Activated T-cell treated with anti-CD3 and anti-CD28 coated beads, Interleukin-2, amount 50 U/mL, for 4 hours (primary cell): ENCODE results near the gene C12orf43. TPM values are rescaled to one million over a fixed set of nuclear protein-coding genes. Genes with fewer than 3 reads are reported as not detected.
A peak's percentile ranks its signal among the peaks of the same experiment; 100 is the strongest.

Source experiments
- ATAC-seq, 2 donors: fragments of 200-7000 bp; cut with Tn5 transposase; one replicate each; pipeline ENCODE4 v1.10.0; 2021
- DNase-seq: peaks from one replicate; pipeline ENCODE4 v3.0.0-alpha.2; 2020
- H3K27me3 Mint-ChIP-seq: one replicate; pipeline ENCODE4 v1.8.0; 2021; ENCODE audit warnings: low read depth, mixed read lengths
- H3K36me3 Mint-ChIP-seq: one replicate; pipeline ENCODE4 v1.8.0; 2022; ENCODE audit warnings: mixed read lengths; ENCODE audit not compliant: insufficient read depth
- H3K4me1 Mint-ChIP-seq: one replicate; pipeline ENCODE4 v1.8.0; 2021; ENCODE audit warnings: low read depth, mixed read lengths
- H3K4me3 Mint-ChIP-seq: one replicate; pipeline ENCODE4 v1.8.0; 2021; ENCODE audit warnings: mild to moderate bottlenecking, moderate library complexity, mixed read lengths
- H3K9me3 Mint-ChIP-seq: one replicate; pipeline ENCODE4 v1.8.0; 2021; ENCODE audit warnings: mixed read lengths
- total RNA-seq, 3 donors: library from RNA; stranded (reverse); gene quantifications; one replicate each; pipeline ENCODE4 v1.2.1, GENCODE V29; 2021

The C12orf43 gene
- total RNA-seq, 3 donors from 2014 or later: 40.3 to 55.0 (median 40.5) TPM

DNA sequence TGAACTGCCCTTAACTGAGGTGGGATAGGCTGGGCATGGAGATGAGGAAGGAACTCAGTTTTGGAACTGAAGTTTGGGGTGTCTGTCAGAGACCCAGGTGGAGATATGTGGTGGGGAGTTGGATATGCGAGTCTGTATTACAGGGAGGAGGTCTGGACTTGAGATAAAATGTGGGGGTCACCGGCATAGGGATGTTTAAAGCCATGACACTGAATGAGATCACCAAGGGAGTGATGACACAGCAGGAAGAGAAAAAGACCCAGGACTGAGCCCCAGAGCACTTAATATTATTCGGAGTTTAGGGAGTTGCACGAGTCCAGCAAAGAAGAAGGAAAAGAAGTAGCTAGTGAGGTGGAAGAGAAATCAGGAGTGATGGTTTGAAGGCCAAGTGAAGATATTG, 26.8 kb upstream of the C12orf43 start:
- ATAC-seq (no peak), DNase-seq (no peak)
- Mint-ChIP-seq H3K27me3 (no peaks in the 10 kb centered on the region), H3K4me1 (peaks cover 19% of the 10 kb centered on the region), H3K4me3 (no peak overlapping the region), H3K9me3 (no peaks in the 10 kb centered on the region), H3K36me3 (no peaks in the 10 kb centered on the region)

DNA sequence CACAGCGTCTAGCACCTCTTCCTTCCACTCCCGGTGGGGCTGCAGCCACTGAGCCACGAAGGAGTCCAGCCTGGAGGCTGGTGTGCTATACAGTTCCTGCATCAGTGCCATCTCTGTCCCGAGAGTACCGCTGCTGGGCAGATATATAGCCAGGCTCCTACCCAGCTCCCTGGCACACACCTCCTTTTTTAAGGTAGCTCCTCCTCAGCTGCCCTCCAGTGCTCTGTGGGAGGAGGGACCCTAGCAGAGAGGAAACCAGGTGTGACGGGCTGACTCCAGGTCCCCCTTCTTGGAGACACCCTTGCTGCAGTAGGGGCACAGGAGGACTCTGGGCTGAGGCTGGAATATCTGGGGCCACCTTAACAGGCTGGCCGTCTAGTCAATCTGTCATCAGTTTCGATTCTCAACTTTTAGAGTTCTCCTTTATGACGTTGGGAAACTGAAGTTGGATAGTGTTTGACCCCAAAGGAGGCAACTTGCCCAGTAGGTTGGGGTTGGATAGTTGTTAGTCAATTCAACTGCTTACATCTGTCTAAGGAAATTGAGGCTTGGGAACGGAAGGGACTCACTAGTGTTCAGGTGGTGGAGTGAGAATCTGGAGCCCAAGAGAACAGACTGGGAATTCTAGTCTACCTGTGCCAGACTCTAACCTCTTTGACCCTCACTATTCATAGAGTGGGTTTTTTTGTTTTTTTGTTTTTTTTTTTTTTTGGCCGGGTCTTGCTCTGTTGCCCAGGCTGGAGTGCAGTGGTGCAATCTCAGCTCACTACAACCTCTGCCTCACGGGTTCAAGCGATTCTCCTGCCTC, 22.8 kb upstream of the C12orf43 start, which contains the start of gene OASL:
Gene OASL (minus strand): TSS at position 386 of the 808 bp plus-strand sequence. CDS start 275 bp downstream, at position 111.
- peak within 1 kb of the TSS; percentile 93 for H3K4me3 Mint-ChIP-seq
- ATAC-seq (peak; percentile 55 to 58), DNase-seq (peak; percentile 35)
- H3K9me3 Mint-ChIP-seq: no peaks in the 10 kb centered on the region
- peaks cover 3% of the 10 kb centered on the region for H3K36me3 Mint-ChIP-seq
- H3K4me1 Mint-ChIP-seq: peaks cover 50% of the 10 kb centered on the region
- H3K27me3 Mint-ChIP-seq: no peaks in the 10 kb centered on the region

DNA sequence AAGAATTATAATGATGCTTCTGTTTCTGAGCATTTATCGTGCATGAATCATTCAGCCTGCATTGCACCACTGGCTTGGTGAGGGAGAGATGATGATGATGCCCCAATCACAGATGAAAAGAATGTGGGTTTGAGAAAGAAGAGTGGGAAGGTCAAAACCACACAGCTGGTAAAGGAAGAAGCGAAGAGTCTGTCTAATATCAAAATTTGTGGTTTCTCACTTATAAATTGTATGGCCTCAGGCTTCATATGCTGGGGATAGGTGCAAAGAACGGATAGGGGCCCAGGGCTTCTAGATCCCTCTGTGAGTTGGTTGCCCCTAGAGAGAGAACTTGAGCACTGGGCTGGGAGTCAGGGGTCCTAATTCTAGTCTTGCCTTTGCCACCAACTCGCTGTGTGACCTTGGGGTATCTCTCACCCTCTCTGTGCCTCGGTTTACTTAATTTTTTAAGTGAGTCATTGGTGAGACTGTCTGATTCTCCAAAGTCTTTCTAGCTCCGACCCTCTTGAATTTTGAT, 20.6 kb upstream of the C12orf43 start:
- no peaks in the 10 kb centered on the region for H3K9me3 Mint-ChIP-seq
- H3K36me3 Mint-ChIP-seq: peaks cover 8% of the 10 kb centered on the region
- ATAC-seq (peak; percentile 62 to 69), DNase-seq (no peak)
- H3K27me3 Mint-ChIP-seq: no peaks in the 10 kb centered on the region
- peak overlapping the region; percentile 93 for H3K4me3 Mint-ChIP-seq
- peaks cover 62% of the 10 kb centered on the region for H3K4me1 Mint-ChIP-seq

DNA sequence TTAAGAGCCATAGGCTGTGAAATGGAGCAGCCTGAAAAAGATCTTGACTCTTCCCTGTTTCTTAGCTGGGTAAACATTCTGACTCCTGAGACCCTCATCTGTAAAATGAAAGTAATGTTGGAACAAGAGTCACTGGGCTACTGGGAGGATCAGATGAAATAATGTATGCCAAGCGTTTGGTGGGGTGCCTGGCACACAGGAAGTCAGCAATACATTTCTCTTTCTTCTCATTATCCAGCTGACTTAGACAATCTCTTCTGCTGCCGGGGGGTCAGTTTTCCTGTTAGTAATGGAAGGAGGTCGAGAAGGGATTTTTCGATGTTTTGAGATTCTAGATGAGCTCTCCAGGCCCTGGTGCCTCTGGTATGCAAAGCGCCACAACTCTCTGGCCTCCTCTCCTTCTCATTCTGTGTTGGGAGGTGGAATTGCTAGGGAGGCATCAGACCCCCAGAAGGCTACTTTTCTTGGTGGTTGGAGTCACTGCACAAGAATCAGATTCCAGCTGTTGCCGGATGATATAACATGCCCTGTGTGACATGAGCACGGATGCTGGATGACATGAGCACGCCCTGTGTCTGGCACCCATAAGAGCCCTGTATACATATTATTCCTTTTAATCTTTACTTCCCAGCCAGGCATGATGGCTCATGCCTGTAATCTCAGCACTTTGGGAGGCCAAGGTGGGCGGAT, 18.5 kb upstream of the C12orf43 start:
- H3K4me1 Mint-ChIP-seq: peaks cover 59% of the 10 kb centered on the region
- ATAC-seq (no peak), DNase-seq (no peak)
- H3K36me3 Mint-ChIP-seq: peaks cover 15% of the 10 kb centered on the region
- no peaks in the 10 kb centered on the region for H3K27me3 Mint-ChIP-seq
- no peaks in the 10 kb centered on the region for H3K9me3 Mint-ChIP-seq
- peak overlapping the region; percentile 39 for H3K4me3 Mint-ChIP-seq

DNA sequence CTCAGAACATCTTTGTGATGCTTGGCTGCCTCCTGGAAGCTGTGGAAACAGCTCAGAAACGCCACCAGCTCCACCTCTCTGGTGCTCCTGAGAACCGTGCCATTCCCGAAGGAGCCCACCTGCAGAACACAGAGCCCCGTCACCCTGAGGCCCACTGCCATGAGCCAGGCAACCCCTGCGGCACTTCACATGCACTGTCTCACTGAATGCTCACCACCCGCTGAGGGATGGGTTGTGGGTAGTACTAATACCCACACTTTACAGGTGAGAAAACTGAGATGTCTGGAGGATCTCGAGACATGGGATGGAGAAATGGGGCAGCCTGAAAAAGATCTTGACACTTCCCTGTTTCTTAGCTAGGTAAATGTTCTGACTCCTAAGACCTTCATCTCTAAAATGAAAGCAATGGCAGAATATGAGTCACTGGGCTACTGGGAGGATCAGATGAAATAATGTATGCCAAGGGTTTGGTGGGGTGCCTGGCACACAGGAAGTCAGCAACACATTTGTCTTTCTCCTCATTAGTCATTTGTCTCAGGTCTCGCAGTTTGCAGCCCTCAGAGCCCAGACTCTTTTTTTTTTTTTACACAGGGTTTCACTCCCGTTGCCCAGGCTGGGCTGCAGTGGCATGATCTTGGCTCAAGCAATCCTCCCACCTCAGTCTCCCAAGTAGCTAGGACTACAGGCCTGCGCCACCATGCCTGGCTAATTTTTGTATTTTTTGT, 17.5 kb upstream of the C12orf43 start:
- H3K36me3 Mint-ChIP-seq: peaks cover 15% of the 10 kb centered on the region

DNA sequence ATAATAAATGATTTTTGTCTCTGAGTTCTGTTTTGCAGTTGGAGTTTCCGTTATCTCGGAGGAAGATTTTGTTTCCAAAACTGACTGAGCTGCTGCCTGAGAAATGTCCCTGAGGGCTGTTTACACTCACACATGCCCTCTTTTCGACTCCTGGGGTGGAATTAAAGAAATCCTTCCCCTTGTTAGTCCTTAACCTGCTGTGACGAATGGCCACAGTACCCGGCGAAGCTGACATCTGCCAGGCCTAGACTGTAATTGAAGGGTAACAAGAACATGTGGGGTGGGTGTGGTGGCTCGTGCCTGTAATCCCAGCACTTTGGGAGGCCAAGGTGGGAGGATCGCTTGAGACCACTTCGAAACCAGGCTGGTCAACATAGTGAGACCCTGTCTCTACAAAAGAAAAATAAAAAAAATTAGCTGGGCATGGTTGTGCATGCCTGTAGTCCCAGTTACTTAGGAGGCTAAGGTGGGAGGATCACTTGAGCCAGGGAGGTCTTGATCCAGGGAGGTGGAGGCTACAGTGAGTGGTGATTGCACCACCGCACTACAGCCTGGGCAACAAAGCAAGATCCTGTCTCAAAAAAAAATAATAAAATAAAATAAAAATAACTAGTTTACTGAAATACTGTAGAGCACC, 14.4 kb upstream of the C12orf43 start:
- Mint-ChIP-seq H3K4me1 (peaks cover 28% of the 10 kb centered on the region), H3K9me3 (no peaks in the 10 kb centered on the region), H3K4me3 (no peak overlapping the region), H3K36me3 (peaks cover 30% of the 10 kb centered on the region), H3K27me3 (no peaks in the 10 kb centered on the region)
- ATAC-seq (no peak), DNase-seq (no peak)

More for the DNA sequence above, 17.5 kb upstream of the C12orf43 start:
- Mint-ChIP-seq H3K4me1 (peaks cover 53% of the 10 kb centered on the region), H3K4me3 (peak overlapping the region; percentile 59), H3K9me3 (no peaks in the 10 kb centered on the region), H3K27me3 (no peaks in the 10 kb centered on the region)
- DNase-seq: peak; percentile 49
- peak; percentile 79 to 83 for ATAC-seq

DNA sequence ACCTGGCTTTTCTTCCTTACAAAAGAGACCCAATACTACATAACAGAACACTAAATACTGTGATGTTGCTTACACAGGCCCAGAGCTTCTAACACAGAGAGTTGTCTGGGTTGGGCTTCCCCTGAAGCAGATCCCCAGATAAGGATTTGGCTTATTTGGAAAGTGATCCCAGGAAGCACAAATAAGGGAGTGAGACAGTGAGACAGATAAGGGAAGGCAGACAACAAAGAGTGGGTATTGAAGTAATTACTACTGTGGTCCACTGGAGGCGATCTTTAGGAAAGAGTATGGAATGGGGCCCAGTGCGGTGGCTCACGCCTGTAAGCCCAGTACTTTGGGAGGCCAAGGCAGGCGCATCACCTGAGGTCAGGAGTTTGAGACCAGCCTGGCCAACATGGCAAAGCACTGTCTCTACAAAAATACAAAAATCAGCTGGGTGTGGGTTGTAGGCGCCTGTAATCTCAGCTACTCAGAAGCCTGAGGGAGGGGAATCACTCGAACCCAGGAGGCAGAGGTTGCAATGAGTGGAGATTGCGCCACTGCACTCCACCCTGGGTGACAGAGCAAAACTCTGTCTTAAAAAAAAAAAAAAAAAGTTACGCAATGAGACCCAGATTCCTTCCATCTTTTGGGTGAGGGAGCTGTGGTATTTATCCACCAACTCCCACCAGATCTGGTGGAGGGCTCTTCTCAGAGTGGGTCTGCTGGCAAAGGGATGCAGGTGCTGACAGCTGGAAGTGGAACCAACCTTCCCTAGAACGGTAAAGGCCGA, 10.2 kb upstream of the C12orf43 start:
- H3K36me3 Mint-ChIP-seq: peaks cover 29% of the 10 kb centered on the region
- no peaks in the 10 kb centered on the region for H3K9me3 Mint-ChIP-seq
- no peaks in the 10 kb centered on the region for H3K4me1 Mint-ChIP-seq
- DNase-seq (no peak), ATAC-seq (no peak)
- H3K27me3 Mint-ChIP-seq: no peaks in the 10 kb centered on the region
- H3K4me3 Mint-ChIP-seq: no peak overlapping the region

DNA sequence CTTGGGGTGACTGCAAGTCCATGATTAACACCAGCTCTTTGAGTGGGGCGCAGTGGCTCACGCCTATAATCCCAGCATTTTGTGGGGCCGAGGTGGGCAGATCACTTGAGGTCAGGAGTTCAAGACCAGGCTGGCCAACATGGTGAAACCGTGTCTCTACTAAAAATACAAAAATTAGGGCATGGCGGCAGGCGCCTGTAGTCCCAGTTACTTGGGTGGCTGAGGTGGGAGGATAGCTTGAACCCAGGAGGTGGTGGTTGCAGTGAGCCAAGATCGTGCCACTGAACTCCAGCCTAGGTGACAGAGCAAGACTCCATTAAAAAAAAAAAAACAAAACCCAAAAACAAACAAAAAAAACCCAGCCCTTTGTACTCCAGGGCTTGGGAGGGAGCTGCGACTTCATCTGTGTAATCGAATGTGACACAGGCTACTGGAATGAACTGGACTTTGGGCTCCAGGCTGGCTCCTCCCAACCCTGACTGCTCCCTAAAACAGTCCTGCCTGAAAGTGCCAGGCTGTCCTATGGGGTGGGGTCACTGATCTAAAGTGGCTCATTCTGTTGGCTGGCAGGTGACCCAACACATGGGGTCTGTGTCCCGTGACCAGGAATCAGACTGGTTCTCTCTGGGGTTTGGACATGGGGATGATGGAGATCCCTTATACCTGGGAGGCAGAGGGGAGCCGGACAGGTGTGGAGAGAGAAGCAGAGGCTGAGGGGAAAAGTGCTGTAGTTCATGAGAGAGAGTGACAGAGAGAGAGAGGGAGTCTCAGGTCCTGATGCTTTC, 9.3 kb upstream of the C12orf43 start:
- H3K36me3 Mint-ChIP-seq: peaks cover 28% of the 10 kb centered on the region
- H3K27me3 Mint-ChIP-seq: no peaks in the 10 kb centered on the region
- H3K4me3 Mint-ChIP-seq: no peak overlapping the region
- no peaks in the 10 kb centered on the region for H3K4me1 Mint-ChIP-seq
- ATAC-seq: no peak
- no peak for DNase-seq
- no peaks in the 10 kb centered on the region for H3K9me3 Mint-ChIP-seq

DNA sequence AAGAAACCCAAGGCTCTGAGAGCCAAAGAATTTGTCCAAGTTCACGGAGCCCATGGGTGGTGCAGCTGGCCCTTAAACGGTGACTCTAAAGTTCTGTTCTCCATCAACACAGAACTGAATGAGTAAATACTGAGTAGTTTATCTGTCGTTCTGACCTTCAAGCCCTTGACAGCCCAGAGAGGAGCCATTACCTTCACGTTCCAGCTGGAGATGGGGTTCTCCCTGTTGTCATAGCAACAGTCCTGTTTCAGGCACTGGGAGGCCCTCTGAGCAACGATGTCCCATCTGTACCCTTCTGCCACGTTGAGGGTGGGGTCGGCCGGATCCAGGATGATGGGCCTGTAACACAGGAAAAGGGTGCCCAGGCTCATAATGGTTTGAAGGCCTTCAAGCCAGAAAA, 7.5 kb upstream of the C12orf43 start:
- no peaks in the 10 kb centered on the region for H3K9me3 Mint-ChIP-seq
- DNase-seq: no peak
- H3K36me3 Mint-ChIP-seq: peaks cover 31% of the 10 kb centered on the region
- no peak for ATAC-seq
- H3K4me1 Mint-ChIP-seq: no peaks in the 10 kb centered on the region
- no peak overlapping the region for H3K4me3 Mint-ChIP-seq
- H3K27me3 Mint-ChIP-seq: no peaks in the 10 kb centered on the region

DNA sequence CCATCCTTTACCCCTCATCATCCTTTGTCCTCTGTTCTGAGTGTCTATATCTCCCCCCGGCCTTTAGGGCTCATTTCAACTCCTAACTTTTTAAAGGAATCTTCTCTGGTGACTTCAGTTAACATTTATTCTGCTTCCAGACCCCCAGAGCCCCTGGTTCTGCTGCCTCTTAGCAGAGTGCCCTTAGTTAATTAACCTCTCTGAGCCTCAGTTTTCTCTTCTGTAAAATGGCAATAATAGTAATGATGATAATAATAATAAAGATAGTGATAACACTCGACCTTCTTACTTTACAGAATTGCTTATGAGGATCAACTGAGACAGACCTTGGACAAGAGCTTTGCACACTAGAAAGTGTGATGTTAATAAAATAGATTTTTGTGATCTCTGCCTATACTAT, 6.4 kb upstream of the C12orf43 start:
- Mint-ChIP-seq H3K27me3 (no peaks in the 10 kb centered on the region), H3K4me3 (no peak overlapping the region), H3K9me3 (no peaks in the 10 kb centered on the region), H3K4me1 (no peaks in the 10 kb centered on the region), H3K36me3 (peaks cover 24% of the 10 kb centered on the region)
- no peak for ATAC-seq
- no peak for DNase-seq

DNA sequence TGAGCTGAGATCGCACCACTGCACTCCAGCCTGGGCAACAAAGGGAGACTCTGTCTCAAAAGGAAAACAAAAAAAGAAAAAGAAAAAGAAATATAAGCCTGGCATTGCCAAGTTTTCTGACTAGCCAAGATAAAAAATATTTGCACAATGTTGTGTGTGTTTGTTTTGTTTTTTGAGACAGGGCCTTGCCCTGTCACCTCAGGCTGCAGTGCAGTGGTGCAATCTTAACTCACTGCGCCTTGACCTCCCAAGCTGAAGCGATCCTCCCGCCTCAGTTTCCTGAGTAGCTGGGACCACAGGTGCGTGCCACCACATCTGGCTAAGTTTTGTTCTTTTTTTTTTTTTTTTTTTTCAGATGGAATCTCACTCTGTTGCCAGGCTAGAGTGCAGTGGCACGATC, 5.5 kb upstream of the C12orf43 start:
- H3K4me1 Mint-ChIP-seq: no peaks in the 10 kb centered on the region
- peaks cover 24% of the 10 kb centered on the region for H3K36me3 Mint-ChIP-seq
- H3K4me3 Mint-ChIP-seq: no peak overlapping the region
- no peaks in the 10 kb centered on the region for H3K9me3 Mint-ChIP-seq
- DNase-seq (no peak), ATAC-seq (no peak)
- H3K27me3 Mint-ChIP-seq: no peaks in the 10 kb centered on the region

DNA sequence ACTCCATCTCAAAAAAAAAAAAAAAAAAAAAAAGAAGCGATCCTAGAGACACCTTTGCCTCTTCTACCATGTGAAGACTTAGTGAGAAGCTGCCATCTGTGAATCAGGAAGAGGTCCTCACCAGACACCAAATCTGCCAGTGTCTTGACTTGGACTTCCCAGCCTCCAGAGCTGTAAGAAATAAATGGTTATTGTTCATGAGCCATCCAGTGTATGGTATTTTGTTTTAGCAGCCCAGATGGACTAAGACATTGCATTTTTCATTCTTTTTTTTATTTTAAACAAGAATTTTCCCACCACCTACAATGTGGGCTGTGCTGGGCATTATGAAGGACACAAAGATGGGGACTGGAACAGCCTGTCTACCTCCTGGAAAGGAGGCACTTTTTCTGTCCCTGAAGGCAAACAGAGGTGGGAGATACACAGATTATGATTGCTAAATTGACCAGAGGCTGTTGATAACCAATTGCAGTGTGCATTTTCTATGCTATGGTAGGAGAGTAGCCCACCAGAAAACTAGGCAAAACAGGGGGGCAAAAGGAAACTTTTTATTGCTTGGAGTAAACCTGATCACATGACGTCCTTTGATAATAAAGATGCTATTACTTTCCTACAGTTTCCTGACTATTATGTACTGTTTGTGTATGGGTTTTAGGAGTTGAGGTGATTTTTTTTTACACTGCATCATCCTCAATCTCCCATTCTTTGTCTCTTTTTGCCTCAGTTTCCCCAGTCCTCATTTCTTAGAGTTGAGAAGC, 2.8 kb upstream of the C12orf43 start:
- no peaks in the 10 kb centered on the region for H3K9me3 Mint-ChIP-seq
- DNase-seq (no peak), ATAC-seq (no peak)
- H3K36me3 Mint-ChIP-seq: peaks cover 17% of the 10 kb centered on the region
- no peaks in the 10 kb centered on the region for H3K27me3 Mint-ChIP-seq
- no peak overlapping the region for H3K4me3 Mint-ChIP-seq
- peaks cover 15% of the 10 kb centered on the region for H3K4me1 Mint-ChIP-seq
